GM18519 (cell line): ENCODE results near the gene CLASP1.
"Not testable (repeated sequence)": the region's sequence is repeated elsewhere in the genome, so short reads cannot be mapped to it uniquely, and the experiment has no call there.

Experiments used
- ATAC-seq: cut with Tn5 transposase; IDR thresholded peaks from one replicate; pipeline ENCODE4 v1.9.1; 2021; ENCODE audit warnings: mild to moderate bottlenecking, moderate library complexity; ENCODE audit not compliant: unreplicated experiment, low FRiP score

The CLASP1 gene

GRCh38 chr2:121360566-121361300 is 288.5 kb downstream of the CLASP1 start:
- no peak for ATAC-seq

GRCh38 chr2:121359716-121360565 is 289.3 kb downstream of the CLASP1 start:
- no peak for ATAC-seq

- ATAC-seq: no peak
Observed at GRCh38 chr2:121359170-121359569, 290.1 kb downstream of the CLASP1 start.

DNA sequence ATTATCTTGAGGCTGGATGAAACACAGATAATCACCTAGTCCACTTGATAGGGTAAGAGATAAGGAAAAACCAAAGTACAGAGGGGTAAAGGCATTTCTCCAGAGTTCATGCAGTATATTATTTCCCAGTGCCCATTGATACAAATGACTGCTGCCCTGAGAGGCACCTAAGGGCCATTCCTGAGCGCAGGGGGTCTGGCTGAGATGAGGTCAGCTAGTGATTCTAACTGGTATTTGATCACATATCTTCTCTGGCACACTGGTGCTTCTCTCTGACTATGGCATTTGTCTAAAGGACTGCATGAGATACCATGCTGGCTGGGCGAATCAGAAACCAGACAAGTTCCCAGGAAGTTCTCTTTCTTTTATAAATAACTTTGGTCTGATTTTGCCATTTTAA is 291.0 kb downstream of the CLASP1 start:
- ATAC-seq: no peak

- peak; percentile 51 for ATAC-seq
Observed at GRCh38 chr2:121356058-121356640, 293.1 kb downstream of the CLASP1 start.

GRCh38 chr2:121355488-121355887 is 293.8 kb downstream of the CLASP1 start:
- no peak for ATAC-seq

DNA sequence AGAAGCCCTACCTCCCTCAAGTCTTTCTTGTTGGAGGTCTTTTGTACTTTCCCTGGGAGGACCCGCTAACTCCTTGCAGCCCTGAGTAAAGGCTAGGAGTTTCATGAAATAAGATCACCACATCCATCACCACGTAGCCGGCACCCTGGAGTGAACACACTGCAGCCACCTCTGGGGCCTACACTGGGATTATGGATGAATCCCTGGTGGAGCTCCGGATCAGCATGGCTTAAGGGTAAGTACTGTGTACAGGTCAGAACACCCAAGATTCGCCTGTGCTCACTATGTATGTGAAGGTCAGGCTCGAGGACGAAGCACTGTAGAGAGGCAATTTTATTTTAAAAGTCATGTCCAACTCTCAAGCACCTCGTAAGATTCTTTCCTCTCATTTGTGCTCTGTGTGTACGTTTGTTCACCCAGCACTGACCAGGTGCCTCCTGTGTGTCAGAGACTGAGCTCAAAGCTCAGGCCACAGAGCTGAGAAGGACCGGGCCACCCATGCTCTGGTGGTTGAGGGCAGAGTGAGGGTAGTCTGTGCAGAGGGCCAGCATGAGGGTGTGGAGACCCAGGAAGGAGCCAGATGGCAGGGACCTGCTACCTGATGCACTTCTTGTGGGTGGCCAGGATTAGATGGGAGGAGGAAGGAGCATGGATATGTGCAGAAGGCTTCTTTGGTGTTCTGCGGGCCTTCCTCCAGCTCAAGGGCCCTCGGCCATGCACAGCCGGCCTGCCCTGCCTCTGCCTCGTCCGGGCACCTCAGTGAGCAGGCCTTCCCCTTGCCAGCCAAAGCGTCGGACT is 297.5 kb downstream of the CLASP1 start:
- no peak for ATAC-seq

- no peak for ATAC-seq
Observed at GRCh38 chr2:121350890-121351289, 298.4 kb downstream of the CLASP1 start.

DNA sequence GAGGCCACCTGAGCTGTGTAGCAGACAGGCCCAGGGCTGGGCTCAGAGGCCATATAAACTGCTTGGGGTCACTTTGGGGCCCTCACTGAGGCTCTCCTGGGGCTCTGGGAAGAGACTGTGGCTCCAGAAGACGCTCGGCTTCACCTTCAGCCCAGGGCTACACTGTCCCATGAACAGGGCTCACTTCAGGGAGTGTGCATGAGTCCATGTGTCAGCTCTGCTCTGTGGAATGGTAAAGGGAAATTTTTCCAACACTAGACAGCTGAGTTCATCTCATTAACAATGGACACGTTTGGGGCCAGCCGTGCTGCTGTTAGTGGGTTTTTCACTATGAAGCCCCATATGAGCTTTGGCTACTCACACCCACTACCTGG is 298.9 kb downstream of the CLASP1 start:
- no peak for ATAC-seq

DNA sequence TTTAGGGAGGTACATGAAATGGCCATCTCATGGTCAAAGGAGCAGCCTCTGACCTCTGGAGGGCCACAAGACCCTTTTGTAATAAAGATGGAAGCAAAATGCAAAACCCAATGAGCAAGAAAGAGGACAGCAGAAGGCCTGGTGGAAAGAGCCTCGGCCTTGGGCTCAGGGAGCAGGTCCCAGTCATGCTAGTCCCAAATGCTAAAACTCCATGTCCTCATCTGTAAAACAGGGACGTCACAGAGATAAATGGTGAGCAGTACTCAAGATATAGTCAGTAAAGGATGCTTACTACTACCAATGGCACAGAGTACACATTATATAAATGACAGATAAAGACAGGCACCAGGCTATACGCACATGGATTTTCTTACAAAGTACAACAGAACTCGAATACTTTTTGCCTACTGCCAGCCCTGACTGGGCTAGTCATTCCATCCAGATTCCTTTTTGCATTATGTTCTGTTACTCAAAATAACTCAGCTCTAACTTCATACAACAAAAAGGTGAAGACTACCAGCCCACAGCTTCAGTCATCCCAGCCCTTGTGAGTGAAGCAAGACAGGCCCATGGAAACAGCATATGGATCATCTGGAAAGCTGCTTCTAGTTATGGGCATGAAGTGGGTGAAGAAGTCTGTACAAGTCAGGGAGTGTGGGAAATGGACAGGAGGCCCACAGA is 299.4 kb downstream of the CLASP1 start:
- no peak for ATAC-seq

DNA sequence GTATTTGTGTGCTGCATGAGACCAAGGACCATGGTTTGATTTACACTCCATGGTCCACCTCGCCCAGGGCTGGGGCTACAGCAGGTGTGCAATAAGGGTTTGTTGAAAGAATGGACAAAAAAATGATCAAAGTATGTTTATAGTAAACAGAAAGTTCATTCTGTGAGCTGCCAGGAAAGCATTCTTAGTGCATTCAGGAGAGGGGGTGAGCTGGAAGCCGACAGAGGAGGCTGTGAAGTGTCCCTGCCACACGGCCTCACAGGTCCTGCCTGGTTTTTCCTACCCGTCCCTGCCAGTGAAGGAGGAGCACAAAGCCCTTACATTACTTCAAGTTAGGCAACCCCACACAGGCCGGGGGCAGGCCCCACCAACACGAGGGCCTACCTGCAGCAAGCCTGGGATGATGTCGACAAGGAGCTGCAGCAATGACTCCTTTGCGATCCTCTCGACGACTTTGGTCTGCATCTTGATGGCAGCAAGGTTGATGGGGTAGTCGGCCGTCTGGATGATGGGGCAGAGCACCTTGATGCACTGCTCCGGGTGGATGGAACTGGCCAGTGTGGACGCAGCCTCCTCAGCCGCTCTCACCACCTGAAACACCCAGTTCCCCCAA is 301.0 kb downstream of the CLASP1 start:
- no peak for ATAC-seq

DNA sequence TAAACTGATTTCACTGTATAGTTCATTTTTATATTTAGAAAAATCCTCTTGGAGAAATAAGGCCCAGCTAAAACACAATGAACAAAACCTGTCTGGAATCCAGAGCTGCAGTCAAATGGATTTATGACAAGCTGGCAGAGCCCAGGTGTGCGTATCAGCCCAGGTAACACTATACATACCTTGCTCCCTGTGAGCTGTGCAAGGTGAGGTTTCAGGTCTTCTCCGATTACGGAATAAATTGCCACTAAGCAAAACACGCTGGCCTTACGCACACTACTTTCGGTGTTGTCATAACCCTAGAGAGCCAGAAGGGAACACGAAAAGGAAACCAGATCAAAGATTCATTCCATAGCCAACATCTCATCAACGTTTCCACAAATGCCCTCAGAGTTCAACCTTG is 302.4 kb downstream of the CLASP1 start:
- no peak for ATAC-seq

DNA sequence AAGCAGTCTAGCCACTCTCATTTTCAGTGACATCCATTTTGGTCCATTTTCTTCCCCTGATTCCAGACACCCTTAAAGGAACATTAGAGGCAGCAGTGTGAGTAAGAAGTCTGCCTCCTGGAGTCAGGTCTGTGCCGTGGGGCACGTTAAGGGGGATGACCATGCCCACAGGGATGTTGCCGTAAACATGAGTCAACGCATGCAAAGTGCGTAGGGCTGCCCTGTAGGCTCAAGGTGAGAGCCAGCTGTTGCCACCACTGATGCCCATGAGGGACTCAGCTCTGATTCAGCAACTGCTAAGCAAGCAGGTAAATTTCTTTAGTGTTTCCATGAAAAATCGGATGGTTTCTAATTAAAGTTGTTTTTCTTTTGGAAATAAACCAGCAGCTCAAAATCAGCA is 302.9 kb downstream of the CLASP1 start:
- no peak for ATAC-seq

GRCh38 chr2:121345887-121346286 is 303.4 kb downstream of the CLASP1 start:
- ATAC-seq: no peak

GRCh38 chr2:121345101-121345500 is 304.2 kb downstream of the CLASP1 start:
- no peak for ATAC-seq

DNA sequence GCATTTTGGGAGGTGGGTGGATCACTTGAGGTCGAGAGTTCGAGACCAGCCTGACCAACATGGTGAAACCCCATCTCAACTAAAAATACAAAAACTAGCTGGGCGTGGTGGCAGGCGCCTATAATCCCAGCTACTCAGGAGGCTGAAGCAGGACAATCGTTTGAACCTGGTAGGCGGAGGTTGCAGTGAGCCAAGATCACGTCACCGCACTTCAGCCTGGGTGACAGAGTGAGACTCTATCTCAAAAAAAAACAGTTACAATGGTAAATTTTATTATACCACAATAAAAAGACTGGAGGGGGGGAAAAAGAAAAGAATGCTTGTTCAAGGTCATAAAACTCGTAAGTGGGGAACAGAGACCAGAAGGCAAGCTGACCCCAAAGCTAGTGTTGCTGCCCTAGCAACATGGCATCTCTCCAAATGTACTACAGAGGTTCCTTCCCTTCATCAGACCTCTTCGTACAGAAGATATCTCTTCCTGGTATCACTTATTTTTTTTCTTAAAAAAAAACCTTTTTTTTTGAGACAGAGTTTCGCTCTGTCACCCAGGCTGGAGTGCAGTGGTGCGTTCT is 305.3 kb downstream of the CLASP1 start:
- not testable (repeated sequence) for ATAC-seq

- ATAC-seq: no peak
Observed at GRCh38 chr2:121343191-121343590, 306.1 kb downstream of the CLASP1 start.

DNA sequence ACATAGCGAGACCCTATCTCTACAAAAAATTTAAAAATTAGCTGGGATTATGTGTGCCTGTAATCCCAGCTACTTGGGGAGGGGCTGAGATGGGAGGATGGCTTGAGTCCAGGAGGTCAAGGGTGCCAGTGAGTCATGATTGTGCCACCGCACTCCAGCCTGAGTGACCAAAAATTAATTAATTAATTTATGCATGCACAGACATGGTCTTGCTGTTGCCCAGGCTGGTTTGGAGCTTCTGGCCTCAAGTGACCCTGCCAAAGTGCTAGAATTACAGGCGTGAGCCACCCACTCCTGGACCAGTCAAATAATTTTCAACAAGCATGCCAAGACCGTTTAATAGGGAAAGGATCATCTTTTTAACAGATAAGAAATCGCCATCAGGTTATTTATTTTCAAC is 306.5 kb downstream of the CLASP1 start:
- no peak for ATAC-seq

DNA sequence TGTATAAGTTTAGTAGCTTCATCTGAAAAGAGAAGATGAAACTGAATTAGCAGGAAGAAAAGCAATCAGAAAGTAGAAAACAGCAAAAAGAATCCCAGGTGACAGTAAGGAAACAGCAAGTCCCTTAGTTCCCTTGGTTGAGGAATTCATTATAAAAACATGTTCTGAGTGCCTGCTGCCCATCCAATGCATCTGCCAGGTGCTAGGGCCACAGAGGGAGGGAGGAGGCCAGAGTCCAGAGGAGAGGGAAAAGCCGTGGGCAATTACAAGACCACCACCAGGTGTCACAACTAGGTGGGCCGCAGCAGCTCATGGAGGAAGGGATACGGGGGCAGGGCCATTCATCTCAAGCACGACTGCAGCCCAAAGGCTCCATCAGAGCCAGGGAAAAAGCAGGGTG is 308.3 kb downstream of the CLASP1 start:
- ATAC-seq: no peak
